Neural progenitor cell (in vitro differentiated cells): ENCODE results near the gene HNRNPL.

Experiments used
- EZH2 ChIP-seq: fragments of 200-600 bp; sonication (generic); IDR thresholded peaks from 2 replicates; pipeline ENCODE4 v1.6.1; 2017; ENCODE audit warnings: antibody characterized with exemption, mild to moderate bottlenecking, moderate library complexity
- EZH2phosphoT487 ChIP-seq: fragments of 200-600 bp; sonication (generic); IDR thresholded peaks from 2 replicates; pipeline ENCODE4 v1.6.1; 2017; ENCODE audit warnings: antibody characterized with exemption
- TF ChIP-seq, protein P1 (sequence below): fragments of 200-600 bp; sonication (generic); IDR thresholded peaks from 2 replicates; pipeline ENCODE4 v1.5.1; 2017; ENCODE audit warnings: antibody characterized with exemption, mild to moderate bottlenecking

DNA sequence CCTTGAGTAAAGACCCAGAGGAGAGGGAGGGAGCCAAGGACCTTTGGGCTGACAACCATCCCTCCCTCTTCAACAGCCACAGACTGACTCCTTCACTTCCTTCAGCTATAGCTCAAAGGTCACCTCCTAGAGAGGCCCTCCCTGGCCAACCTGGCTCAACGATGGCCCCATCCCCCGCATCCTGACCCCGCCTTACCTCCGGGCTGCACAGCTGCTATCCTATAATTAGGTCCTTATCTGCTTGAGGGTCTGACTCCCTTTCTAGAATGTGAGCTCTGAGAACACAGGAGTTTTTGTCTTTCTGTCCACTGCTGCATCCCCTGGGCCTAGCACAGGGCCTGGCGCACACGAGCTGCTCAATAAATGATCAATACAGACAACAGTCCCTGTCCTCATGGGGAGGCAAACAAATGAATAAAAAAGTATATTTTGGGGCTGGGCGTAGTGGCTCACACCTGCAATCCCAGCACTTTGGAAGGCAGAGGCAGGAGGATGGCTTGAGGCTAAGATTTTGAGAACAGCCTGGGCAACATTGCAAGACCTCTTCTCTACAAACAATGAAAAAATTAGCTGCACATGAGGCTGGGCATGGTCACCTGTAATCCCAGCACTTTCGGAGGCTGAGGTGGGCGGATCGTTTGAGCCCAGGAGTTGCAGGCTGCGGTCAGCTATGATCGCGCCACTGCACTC, 30.4 kb downstream of the HNRNPL start:
- TF ChIP-seq, protein P1, sequence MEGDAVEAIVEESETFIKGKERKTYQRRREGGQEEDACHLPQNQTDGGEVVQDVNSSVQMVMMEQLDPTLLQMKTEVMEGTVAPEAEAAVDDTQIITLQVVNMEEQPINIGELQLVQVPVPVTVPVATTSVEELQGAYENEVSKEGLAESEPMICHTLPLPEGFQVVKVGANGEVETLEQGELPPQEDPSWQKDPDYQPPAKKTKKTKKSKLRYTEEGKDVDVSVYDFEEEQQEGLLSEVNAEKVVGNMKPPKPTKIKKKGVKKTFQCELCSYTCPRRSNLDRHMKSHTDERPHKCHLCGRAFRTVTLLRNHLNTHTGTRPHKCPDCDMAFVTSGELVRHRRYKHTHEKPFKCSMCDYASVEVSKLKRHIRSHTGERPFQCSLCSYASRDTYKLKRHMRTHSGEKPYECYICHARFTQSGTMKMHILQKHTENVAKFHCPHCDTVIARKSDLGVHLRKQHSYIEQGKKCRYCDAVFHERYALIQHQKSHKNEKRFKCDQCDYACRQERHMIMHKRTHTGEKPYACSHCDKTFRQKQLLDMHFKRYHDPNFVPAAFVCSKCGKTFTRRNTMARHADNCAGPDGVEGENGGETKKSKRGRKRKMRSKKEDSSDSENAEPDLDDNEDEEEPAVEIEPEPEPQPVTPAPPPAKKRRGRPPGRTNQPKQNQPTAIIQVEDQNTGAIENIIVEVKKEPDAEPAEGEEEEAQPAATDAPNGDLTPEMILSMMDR: no peak
- TF ChIP-seq EZH2 (no peak), EZH2phosphoT487 (no peak)
